ENCODE results near the gene AQP12A.

- no peak for TF ChIP-seq CTCF (IDR thresholded peaks at IDR 0.05)
- TF ChIP-seq EP300 (IDR thresholded peaks at IDR 0.05) = no peak
Measured at GRCh38 chr2:240737958-240738357, 46.3 kb downstream of the AQP12A start.

Measured in gastroesophageal sphincter (tissue), 3 donors.